Hepatocyte (in vitro differentiated cells): Measurements from ENCODE around the gene SNTG2. TPM values are rescaled to one million over a fixed set of nuclear protein-coding genes. Genes with fewer than 3 reads are reported as not detected.

ENCODE experiments used
- DNase-seq: peaks from one replicate; pipeline ENCODE4 v3.0.0-alpha.2; 2016; ENCODE audit warnings: low spot score
- H2AFZ ChIP-seq: fragments of 200-600 bp; sonication (generic); 2 replicates; pipeline ENCODE4 v1.6.0; 2016; ENCODE audit warnings: antibody characterized with exemption, mild to moderate bottlenecking
- H3K27ac ChIP-seq: fragments of 200-600 bp; sonication (generic); 2 replicates; pipeline ENCODE4 v1.5.1; 2016; ENCODE audit warnings: mild to moderate bottlenecking
- H3K27me3 ChIP-seq: fragments of 200-600 bp; sonication (generic); 2 replicates; pipeline ENCODE4 v1.6.1; 2016
- H3K36me3 ChIP-seq: fragments of 200-600 bp; sonication (generic); replicated peaks from 2 replicates; pipeline ENCODE4 v1.5.1; 2016; ENCODE audit warnings: low read depth; ENCODE audit not compliant: insufficient read depth
- H3K4me1 ChIP-seq: fragments of 200-600 bp; sonication (generic); 2 replicates; pipeline ENCODE4 v1.5.1; 2016; ENCODE audit warnings: mild to moderate bottlenecking, moderate library complexity; ENCODE audit not compliant: insufficient read depth
- H3K4me2 ChIP-seq: fragments of 200-600 bp; sonication (generic); 2 replicates; pipeline ENCODE4 v1.6.0; 2016
- H3K4me3 ChIP-seq: fragments of 200-600 bp; sonication (generic); 2 replicates; pipeline ENCODE4 v1.5.1; 2016; ENCODE audit warnings: mild to moderate bottlenecking
- H3K79me2 ChIP-seq: fragments of 200-600 bp; sonication (generic); 2 replicates; pipeline ENCODE4 v1.6.0; 2017; ENCODE audit warnings: mild to moderate bottlenecking
- H3K9me2 ChIP-seq: fragments of 200-600 bp; sonication (generic); replicated peaks from 2 replicates; pipeline ENCODE4 v1.6.0; 2017; ENCODE audit warnings: mild to moderate bottlenecking; ENCODE audit not compliant: insufficient read depth
- H3K9me3 ChIP-seq: fragments of 200-600 bp; sonication (generic); 2 replicates; pipeline ENCODE4 v1.5.1; 2016; ENCODE audit warnings: low read depth, mild to moderate bottlenecking
- H4K20me1 ChIP-seq: fragments of 200-600 bp; sonication (generic); 2 replicates; pipeline ENCODE4 v1.6.0; 2016; ENCODE audit warnings: mild to moderate bottlenecking; ENCODE audit not compliant: insufficient read depth, poor library complexity, severe bottlenecking
- CTCF ChIP-seq: fragments of 200-600 bp; sonication (generic); IDR thresholded peaks from 2 replicates; pipeline ENCODE4 v1.5.1; 2016; ENCODE audit warnings: antibody characterized with exemption, mild to moderate bottlenecking; ENCODE audit not compliant: poor library complexity
- EZH2 ChIP-seq: fragments of 200-600 bp; sonication (generic); IDR thresholded peaks from 2 replicates; pipeline ENCODE4 v1.6.1; 2016; ENCODE audit warnings: antibody characterized with exemption, mild to moderate bottlenecking, borderline replicate concordance
- EZH2phosphoT487 ChIP-seq: fragments of 200-600 bp; sonication (generic); IDR thresholded peaks from one replicate; pipeline ENCODE4 v1.6.1; 2018; ENCODE audit warnings: antibody characterized with exemption, mild to moderate bottlenecking, low read depth, moderate library complexity; ENCODE audit not compliant: unreplicated experiment, severe bottlenecking
- WGBS: methylation state at CpG from one replicate; pipeline ENCODE4 v1.1.6; 2016; ENCODE audit warnings: low lambda C conversion rate; ENCODE audit errors: missing lambda C conversion rate; 5-methylcytosine and 5-hydroxymethylcytosine counted together
- polyA plus RNA-seq: library from polyadenylated mRNA; unstranded; fragments of >200 nt; fragmentation: Nextera tagmentation; extraction: Ambion mirVana; gene quantifications from 2 replicates; pipeline ENCODE4 v1.2.1, GENCODE V29; 2016
- total RNA-seq: library from RNA; depleted of rRNA; stranded (reverse); fragments of >200 nt; gene quantifications from 2 replicates; pipeline ENCODE4 v1.2.3, GENCODE V29; 2014

Gene SNTG2
- total and polyA plus RNA-seq, 2 experiments from 2014 or later = not detected

GRCh38 chr2:1366546-1367134 is 416.0 kb downstream of the SNTG2 start:
- no peaks in the 10 kb centered on the region for H3K79me2 ChIP-seq
- H3K9me2 ChIP-seq = no peaks in the 10 kb centered on the region
- H4K20me1 ChIP-seq = no peaks in the 10 kb centered on the region
- no peak overlapping the region for H3K4me3 ChIP-seq
- no peaks in the 10 kb centered on the region for H3K4me1 ChIP-seq
- H3K4me2 ChIP-seq = no peak overlapping the region
- H2AFZ ChIP-seq = no peak overlapping the region
- no peak for TF ChIP-seq CTCF
- no peak for TF ChIP-seq EZH2phosphoT487
- TF ChIP-seq EZH2 = no peak
- no peak for DNase-seq
- 91% methylated on average over 20 of the region's 20 CpGs for WGBS
- H3K27me3 ChIP-seq = no peaks in the 10 kb centered on the region
- no peaks in the 10 kb centered on the region for H3K36me3 ChIP-seq
- no peak overlapping the region for H3K27ac ChIP-seq
- H3K9me3 ChIP-seq = no peaks in the 10 kb centered on the region

- Histone ChIP-seq H3K4me1 (no peaks in the 10 kb centered on the region), H3K27me3 (no peaks in the 10 kb centered on the region), H3K9me3 (no peaks in the 10 kb centered on the region), H3K9me2 (no peaks in the 10 kb centered on the region), H3K4me2 (no peak overlapping the region), H2AFZ (no peak overlapping the region), H3K79me2 (no peaks in the 10 kb centered on the region), H3K36me3 (no peaks in the 10 kb centered on the region), H4K20me1 (no peaks in the 10 kb centered on the region), H3K27ac (no peak overlapping the region), H3K4me3 (no peak overlapping the region)
- no peak for DNase-seq
- WGBS = 83% methylated on average over 9 of the region's 9 CpGs
- TF ChIP-seq EZH2phosphoT487 (no peak), CTCF (no peak), EZH2 (no peak)
Measured at GRCh38 chr2:1367601-1368000, 417.0 kb downstream of the SNTG2 start.

GRCh38 chr2:1369905-1370304 is 419.3 kb downstream of the SNTG2 start:
- 95% methylated on average over 10 of the region's 10 CpGs for WGBS
- no peaks in the 10 kb centered on the region for H4K20me1 ChIP-seq

More at GRCh38 chr2:1369905-1370304, 419.3 kb downstream of the SNTG2 start:
- no peak overlapping the region for H3K4me2 ChIP-seq
- H3K4me3 ChIP-seq = no peak overlapping the region
- no peak overlapping the region for H2AFZ ChIP-seq
- H3K27ac ChIP-seq = no peak overlapping the region
- TF ChIP-seq EZH2 = no peak
- TF ChIP-seq CTCF = no peak
- TF ChIP-seq EZH2phosphoT487 = no peak
- H3K9me3 ChIP-seq = no peaks in the 10 kb centered on the region
- DNase-seq = no peak
- no peaks in the 10 kb centered on the region for H3K36me3 ChIP-seq
- no peaks in the 10 kb centered on the region for H3K9me2 ChIP-seq
- no peaks in the 10 kb centered on the region for H3K27me3 ChIP-seq
- no peaks in the 10 kb centered on the region for H3K4me1 ChIP-seq
- no peaks in the 10 kb centered on the region for H3K79me2 ChIP-seq
